ENCODE data around the gene CERS6. TPM values are rescaled to one million over a fixed set of nuclear protein-coding genes. Genes with fewer than 3 reads are reported as not detected.

The CERS6 gene
- total RNA-seq, 2 donors from 2014 or later = 13.7 to 15.8 TPM

DNA sequence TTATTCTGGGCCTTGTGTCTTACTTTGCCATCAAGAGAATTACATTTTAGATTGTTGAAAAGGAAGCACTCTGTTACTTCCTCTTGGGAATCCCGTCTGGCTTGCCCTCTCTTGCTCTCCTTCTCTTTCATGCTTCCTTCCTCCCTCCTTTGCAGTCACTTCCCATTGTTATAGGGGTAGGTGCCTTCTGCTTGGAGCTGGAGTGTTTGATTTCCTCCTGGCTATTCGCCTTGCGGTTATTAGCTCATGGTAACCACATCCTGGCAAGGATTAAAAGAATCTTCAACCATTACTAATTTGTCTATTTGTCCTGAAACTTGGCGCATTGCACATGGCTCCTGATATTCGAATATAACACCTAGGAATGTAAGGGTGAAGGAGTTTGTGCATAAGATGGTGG is 115.0 kb downstream of the CERS6 start:
- no peaks in the 10 kb centered on the region for H3K27me3 ChIP-seq (replicated peaks; ENCODE audit: insufficient read depth)

DNA sequence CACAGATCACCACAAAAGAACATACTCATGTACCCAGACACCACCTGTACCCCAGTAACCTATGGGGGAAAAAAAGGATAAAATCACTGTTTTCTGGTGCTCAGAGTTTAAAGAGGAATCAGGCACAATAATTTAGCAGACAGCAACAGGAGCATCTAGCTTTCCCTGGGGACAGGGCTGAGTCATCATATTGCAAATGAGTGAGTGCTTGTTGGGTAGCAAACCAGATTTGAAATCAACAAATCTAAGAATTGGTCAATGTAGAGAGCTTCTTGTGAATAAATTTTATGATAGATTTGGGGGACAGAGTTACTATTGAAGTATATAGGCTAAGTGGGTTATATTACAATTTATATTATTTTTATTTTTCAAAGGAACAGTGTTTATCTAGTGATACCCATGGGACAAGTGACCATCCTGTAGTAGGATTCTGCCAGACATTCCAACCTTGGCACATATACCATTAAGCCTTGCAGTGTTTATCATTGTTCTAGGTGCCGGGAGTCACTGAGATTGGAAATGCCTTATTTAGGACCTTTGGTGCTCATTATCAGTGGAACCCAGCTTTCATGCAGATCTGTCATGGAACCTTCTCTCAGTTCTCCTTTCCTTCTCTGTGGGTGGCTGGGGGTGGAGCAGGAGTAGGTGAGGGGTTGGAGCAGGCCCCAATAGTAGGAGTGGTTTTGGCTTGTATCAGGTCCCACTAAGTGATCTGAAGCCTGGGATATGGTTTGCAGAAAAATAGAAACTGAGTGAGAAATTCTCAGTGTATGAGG is 117.2 kb downstream of the CERS6 start:
- DNase-seq (ENCODE audit: low spot score) (no peak), ATAC-seq (ENCODE audit: insufficient number of reproducible peaks, low FRiP score, low read depth) (no peak)
- TF ChIP-seq, protein P1, sequence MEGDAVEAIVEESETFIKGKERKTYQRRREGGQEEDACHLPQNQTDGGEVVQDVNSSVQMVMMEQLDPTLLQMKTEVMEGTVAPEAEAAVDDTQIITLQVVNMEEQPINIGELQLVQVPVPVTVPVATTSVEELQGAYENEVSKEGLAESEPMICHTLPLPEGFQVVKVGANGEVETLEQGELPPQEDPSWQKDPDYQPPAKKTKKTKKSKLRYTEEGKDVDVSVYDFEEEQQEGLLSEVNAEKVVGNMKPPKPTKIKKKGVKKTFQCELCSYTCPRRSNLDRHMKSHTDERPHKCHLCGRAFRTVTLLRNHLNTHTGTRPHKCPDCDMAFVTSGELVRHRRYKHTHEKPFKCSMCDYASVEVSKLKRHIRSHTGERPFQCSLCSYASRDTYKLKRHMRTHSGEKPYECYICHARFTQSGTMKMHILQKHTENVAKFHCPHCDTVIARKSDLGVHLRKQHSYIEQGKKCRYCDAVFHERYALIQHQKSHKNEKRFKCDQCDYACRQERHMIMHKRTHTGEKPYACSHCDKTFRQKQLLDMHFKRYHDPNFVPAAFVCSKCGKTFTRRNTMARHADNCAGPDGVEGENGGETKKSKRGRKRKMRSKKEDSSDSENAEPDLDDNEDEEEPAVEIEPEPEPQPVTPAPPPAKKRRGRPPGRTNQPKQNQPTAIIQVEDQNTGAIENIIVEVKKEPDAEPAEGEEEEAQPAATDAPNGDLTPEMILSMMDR (IDR thresholded peaks at IDR 0.05) = no peak

More for the DNA sequence above, 115.0 kb downstream of the CERS6 start:
- no peak for DNase-seq (ENCODE audit: low spot score)
- TF ChIP-seq, protein P1 (IDR thresholded peaks at IDR 0.05) = no peak
- H3K4me1 ChIP-seq (ENCODE audit: control insufficient read depth in 1 of 2, low read depth in 2 of 2) = no peaks in the 10 kb centered on the region
- no peaks in the 10 kb centered on the region for H3K36me3 ChIP-seq
- ATAC-seq (ENCODE audit: insufficient number of reproducible peaks, low FRiP score, low read depth) = no peak
- no peak overlapping the region for H3K27ac ChIP-seq
- H3K9me3 ChIP-seq = no peaks in the 10 kb centered on the region
- H3K4me3 ChIP-seq = no peak overlapping the region

DNA sequence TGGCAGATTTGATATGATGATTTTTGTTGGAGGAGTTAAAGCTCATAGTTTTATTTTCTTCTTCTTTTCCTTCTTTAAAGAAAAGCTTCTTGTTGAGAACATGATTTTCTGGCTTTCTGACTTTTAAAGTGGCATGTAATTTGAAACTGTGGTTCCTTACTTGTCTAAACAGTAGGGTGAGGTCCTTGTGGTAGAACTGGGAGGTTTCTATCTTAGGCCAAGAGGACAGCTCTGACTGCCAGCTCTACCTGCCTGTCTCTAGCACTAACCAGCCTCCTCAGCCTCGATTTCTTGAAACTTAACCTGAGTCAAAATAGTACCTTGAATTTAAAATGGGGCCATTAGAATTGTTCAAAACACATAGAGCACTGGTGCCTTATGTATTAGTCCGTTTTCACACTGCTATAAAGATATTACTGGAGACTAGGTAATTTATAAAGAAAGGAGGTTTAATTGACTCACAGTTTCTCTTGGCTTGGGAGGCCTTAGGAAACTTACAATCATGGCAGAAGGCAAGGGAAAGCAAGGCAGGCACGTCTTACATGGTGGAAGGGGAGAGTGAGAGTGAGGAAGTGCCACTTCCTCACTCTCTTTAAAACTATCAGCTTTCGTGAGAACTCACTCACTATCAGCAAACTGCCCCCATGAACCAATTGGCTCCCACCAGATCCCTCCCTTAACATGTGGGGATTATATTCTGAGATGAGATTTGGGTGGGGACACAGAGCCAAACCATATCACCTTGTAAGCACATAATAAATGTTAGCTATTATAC is 119.0 kb downstream of the CERS6 start:
- H3K27me3 ChIP-seq (replicated peaks; ENCODE audit: insufficient read depth) = no peaks in the 10 kb centered on the region
- H3K4me1 ChIP-seq (ENCODE audit: control insufficient read depth in 1 of 2, low read depth in 2 of 2) = no peaks in the 10 kb centered on the region
- TF ChIP-seq, protein P1 (IDR thresholded peaks at IDR 0.05) = no peak
- H3K9me3 ChIP-seq = no peaks in the 10 kb centered on the region
- ATAC-seq (ENCODE audit: insufficient number of reproducible peaks, low FRiP score, low read depth) (no peak), DNase-seq (ENCODE audit: low spot score) (no peak)
- H3K4me3 ChIP-seq = no peak overlapping the region
- no peaks in the 10 kb centered on the region for H3K36me3 ChIP-seq
- no peak overlapping the region for H3K27ac ChIP-seq

More for the DNA sequence above, 117.2 kb downstream of the CERS6 start:
- no peaks in the 10 kb centered on the region for H3K9me3 ChIP-seq
- no peaks in the 10 kb centered on the region for H3K36me3 ChIP-seq
- no peaks in the 10 kb centered on the region for H3K4me1 ChIP-seq (ENCODE audit: control insufficient read depth in 1 of 2, low read depth in 2 of 2)
- H3K27me3 ChIP-seq (replicated peaks; ENCODE audit: insufficient read depth) = no peaks in the 10 kb centered on the region
- H3K4me3 ChIP-seq = no peak overlapping the region
- no peak overlapping the region for H3K27ac ChIP-seq

DNA sequence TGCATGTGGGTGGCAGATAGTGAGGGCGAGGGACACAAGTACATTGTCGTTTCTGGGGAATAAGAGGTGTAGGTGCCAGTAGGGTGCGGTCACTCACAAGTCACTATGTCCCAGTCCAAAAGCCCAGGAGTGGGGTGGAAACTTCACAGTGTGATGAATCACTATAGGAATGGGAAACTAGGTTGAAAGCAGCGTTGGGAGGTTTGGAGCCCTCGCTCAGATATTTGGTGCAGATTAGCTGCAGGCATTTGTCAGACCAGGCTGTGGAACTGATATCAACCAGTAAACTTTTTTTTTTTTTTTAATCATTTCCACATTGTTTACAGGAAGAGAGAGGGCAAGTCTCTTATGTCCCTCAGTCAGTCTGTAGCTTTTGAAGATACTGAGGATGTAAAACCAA is 121.8 kb downstream of the CERS6 start:
- DNase-seq (ENCODE audit: low spot score) = no peak
- no peaks in the 10 kb centered on the region for H3K36me3 ChIP-seq
- H3K4me1 ChIP-seq (ENCODE audit: control insufficient read depth in 1 of 2, low read depth in 2 of 2) = peaks cover 0 to 3% of the 10 kb centered on the region in 2 donors
- no peaks in the 10 kb centered on the region for H3K27me3 ChIP-seq (replicated peaks; ENCODE audit: insufficient read depth)
- TF ChIP-seq, protein P1 (IDR thresholded peaks at IDR 0.05) = no peak
- no peaks in the 10 kb centered on the region for H3K9me3 ChIP-seq
- ATAC-seq (ENCODE audit: insufficient number of reproducible peaks, low FRiP score, low read depth) = no peak
- H3K27ac ChIP-seq = no peak overlapping the region
- no peak overlapping the region for H3K4me3 ChIP-seq

DNA sequence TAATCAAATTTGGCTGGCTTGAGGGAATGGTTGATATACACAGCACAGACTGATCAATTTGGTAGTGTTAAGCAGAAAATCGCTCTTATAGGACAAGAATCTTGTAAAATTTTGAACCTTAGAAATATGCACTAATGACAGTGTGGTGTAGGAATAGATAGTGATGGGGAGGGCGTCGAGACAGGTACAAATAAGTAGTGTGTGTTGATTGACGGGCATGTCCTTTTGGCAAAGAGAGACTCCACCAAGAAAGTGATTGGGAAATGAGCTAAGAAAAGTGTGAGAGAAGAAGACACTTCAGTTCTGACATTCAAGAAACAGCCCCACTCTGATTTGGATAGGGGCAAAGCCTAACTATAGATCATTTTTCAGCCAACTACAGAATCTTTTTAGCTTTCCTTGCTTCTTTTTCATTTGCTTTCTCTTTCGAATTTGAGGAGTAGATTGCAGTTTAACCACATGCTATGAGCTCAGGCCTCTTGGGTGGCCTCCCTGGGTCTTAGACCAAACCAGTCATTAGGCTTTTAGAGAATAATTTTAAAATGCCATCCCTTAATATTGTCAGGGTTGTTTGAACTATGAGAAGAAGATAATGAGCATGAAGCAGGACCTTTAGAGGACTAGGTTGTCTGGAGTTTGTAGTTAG is 127.1 kb downstream of the CERS6 start:
- TF ChIP-seq, protein P1 (IDR thresholded peaks at IDR 0.05) = no peak
- Histone ChIP-seq H3K27ac (no peak overlapping the region), H3K4me3 (no peak overlapping the region), H3K27me3 (replicated peaks; ENCODE audit: insufficient read depth) (no peaks in the 10 kb centered on the region), H3K4me1 (ENCODE audit: control insufficient read depth in 1 of 2, low read depth in 2 of 2) (peaks cover 2 to 15% of the 10 kb centered on the region in 2 donors), H3K9me3 (no peaks in the 10 kb centered on the region), H3K36me3 (no peaks in the 10 kb centered on the region)
- no peak for DNase-seq (ENCODE audit: low spot score)
- no peak for ATAC-seq (ENCODE audit: insufficient number of reproducible peaks, low FRiP score, low read depth)
